ENCODE measurements around the gene EPHB3. TPM values are rescaled to one million over a fixed set of nuclear protein-coding genes. Genes with fewer than 3 reads are reported as not detected.

The EPHB3 gene
- total and polyA plus RNA-seq, 11 donors, result 1.00 to 4.6 (median 1.8) TPM

DNA sequence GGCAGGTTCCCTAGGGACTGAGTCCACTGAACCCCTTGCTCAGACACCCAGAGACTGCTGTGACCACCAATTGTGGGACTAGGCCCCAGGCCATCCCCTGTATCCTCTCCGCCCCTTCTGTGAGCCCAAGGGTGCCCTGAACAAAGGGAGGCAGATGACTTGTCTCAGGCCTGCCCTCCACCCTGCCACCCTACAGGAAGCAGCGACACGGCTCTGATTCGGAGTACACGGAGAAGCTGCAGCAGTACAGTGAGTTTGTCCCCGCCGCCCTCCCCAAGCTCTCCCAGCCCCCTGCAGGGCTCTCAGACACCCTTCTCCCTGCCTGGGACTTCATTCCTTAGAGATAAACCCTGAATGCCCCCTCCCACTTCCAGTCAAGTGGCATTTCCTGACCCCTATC is 16.6 kb downstream of the EPHB3 start:
- DNase-seq (no peak), ATAC-seq (no peak)
- no peak overlapping the region for H3K4me3 ChIP-seq
- H3K4me1 ChIP-seq, result peaks cover 0 to 22% (median 6%) of the 10 kb centered on the region in 12 donors
- no peak for TF ChIP-seq CTCF (IDR thresholded peaks at IDR 0.05)
- no peak for TF ChIP-seq POLR2A (IDR thresholded peaks at IDR 0.05)
- H3K27ac ChIP-seq, result no peak overlapping the region
- 85 to 90% (median 88%) methylated on average over 7 of the region's 7 CpGs for WGBS, 4 donors
- intact Hi-C loops (cut with DNase I), result no loop called here
- H3K9me3 ChIP-seq, result no peaks in the 10 kb centered on the region
- H3K27me3 ChIP-seq, result peaks cover 0 to 9% (median 0%) of the 10 kb centered on the region in 9 donors
- H3K36me3 ChIP-seq, result peaks cover 0 to 65% (median 14%) of the 10 kb centered on the region in 9 donors

DNA sequence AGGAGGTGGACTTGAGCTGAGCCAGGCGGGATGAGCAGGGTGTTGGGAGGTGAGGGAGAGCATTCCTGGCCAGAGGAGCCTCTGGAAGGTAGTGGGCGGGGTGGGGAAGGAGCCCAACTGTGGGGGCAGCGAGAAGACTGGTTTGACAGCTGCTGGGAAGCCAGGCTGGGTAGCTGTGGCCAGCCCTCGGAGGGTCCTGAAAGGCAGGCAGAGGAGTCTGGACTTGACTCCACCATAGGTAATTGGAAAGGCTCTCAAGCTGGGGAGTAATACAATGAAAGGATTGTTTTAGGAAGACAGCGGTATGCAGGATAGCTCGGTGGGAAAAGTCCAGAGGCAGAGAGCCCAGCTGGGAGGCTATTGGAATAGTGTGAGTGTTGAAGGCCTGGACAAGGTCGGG is 17.2 kb downstream of the EPHB3 start:
- intact Hi-C loops (cut with DNase I), result no loop called here
- ATAC-seq (no peak), DNase-seq (no peak)
- Histone ChIP-seq H3K27me3 (peaks cover 0 to 15% (median 0%) of the 10 kb centered on the region in 9 donors), H3K27ac (no peak overlapping the region), H3K9me3 (no peaks in the 10 kb centered on the region), H3K4me3 (no peak overlapping the region), H3K36me3 (peaks cover 0 to 61% (median 14%) of the 10 kb centered on the region in 9 donors), H3K4me1 (peaks cover 0 to 27% (median 7%) of the 10 kb centered on the region in 12 donors)
- no peak for TF ChIP-seq POLR2A (IDR thresholded peaks at IDR 0.05)
- TF ChIP-seq CTCF (IDR thresholded peaks at IDR 0.05), result no peak
- 81 to 85% (median 82%) methylated on average over 7 of the region's 7 CpGs for WGBS, 4 donors

DNA sequence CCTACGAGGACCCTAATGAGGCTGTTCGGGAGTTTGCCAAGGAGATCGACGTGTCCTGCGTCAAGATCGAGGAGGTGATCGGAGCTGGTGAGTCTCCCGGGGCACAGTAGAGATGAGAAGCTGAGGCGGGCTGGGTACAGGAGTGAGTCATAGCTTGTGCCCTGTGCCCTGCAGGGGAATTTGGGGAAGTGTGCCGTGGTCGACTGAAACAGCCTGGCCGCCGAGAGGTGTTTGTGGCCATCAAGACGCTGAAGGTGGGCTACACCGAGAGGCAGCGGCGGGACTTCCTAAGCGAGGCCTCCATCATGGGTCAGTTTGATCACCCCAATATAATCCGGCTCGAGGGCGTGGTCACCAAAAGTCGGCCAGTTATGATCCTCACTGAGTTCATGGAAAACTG is 17.9 kb downstream of the EPHB3 start:
- H3K36me3 ChIP-seq, result peaks cover 0 to 61% (median 14%) of the 10 kb centered on the region in 9 donors
- H3K27me3 ChIP-seq, result peaks cover 0 to 20% (median 0%) of the 10 kb centered on the region in 9 donors
- H3K9me3 ChIP-seq, result no peaks in the 10 kb centered on the region
- TF ChIP-seq POLR2A (IDR thresholded peaks at IDR 0.05), result no peak
- no peak for TF ChIP-seq CTCF (IDR thresholded peaks at IDR 0.05)
- H3K27ac ChIP-seq, result no peak overlapping the region
- WGBS, 4 donors, result 89 to 93% (median 91%) methylated on average over 19 to 22 of the region's 22 CpGs
- DNase-seq, result no peak
- intact Hi-C loops (cut with DNase I), result no loop called here
- ATAC-seq, result no peak
- H3K4me3 ChIP-seq, result no peak overlapping the region
- H3K4me1 ChIP-seq, result peaks cover 0 to 32% (median 10%) of the 10 kb centered on the region in 12 donors

DNA sequence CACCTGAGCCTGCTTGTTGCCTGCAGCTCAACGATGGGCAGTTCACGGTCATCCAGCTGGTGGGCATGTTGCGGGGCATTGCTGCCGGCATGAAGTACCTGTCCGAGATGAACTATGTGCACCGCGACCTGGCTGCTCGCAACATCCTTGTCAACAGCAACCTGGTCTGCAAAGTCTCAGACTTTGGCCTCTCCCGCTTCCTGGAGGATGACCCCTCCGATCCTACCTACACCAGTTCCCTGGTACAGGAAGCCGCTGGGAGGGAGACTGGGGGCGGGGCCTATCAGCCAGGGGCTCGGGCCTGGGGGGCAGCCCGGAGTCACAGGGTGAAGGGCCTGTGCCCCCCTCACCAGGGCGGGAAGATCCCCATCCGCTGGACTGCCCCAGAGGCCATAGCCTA is 18.8 kb downstream of the EPHB3 start:
- H3K36me3 ChIP-seq, result peaks cover 0 to 61% (median 14%) of the 10 kb centered on the region in 9 donors
- H3K4me1 ChIP-seq, result peaks cover 0 to 36% (median 10%) of the 10 kb centered on the region in 12 donors
- H3K27ac ChIP-seq, result no peak overlapping the region
- intact Hi-C loops (cut with DNase I), result loop anchor here in 4 of 10 donors (5.0 kb wide), 2 partner anchors 132 to 147 kb away; partner anchors contain the start of gene MAGEF1 (in 3 of the 4)
- WGBS, 4 donors, result 87 to 93% (median 92%) methylated on average over 15 to 16 of the region's 16 CpGs
- no peak for ATAC-seq
- peaks cover 0 to 20% (median 0%) of the 10 kb centered on the region in 9 donors for H3K27me3 ChIP-seq
- no peak overlapping the region for H3K4me3 ChIP-seq
- no peak for TF ChIP-seq POLR2A (IDR thresholded peaks at IDR 0.05)
- TF ChIP-seq CTCF (IDR thresholded peaks at IDR 0.05), result no peak
- no peaks in the 10 kb centered on the region for H3K9me3 ChIP-seq
- no peak for DNase-seq

All from heart left ventricle (tissue), 16 donors.